Omental fat pad (tissue), 4 donors: ENCODE results near the gene IFT43. TPM values are rescaled to one million over a fixed set of nuclear protein-coding genes. Genes with fewer than 3 reads are reported as not detected.

ENCODE experiments used
- ATAC-seq: fragments of 150-250 bp; one replicate; pipeline ENCODE4 v1.9.1; 2016; ENCODE audit warnings: mild to moderate bottlenecking, moderate library complexity; ENCODE audit not compliant: low FRiP score
- DNase-seq: peaks from one replicate; pipeline ENCODE4 v3.0.0-alpha.2; 2019; ENCODE audit warnings: low spot score
- total RNA-seq, 4 donors: library from RNA; depleted of rRNA; stranded (reverse); fragments of >200 nt; gene quantifications; one replicate each; pipeline ENCODE4 v1.1.0, GENCODE V29; 2016
- TF ChIP-seq, protein P1 (sequence below), 3 donors: fragments of 450-650 bp; IDR thresholded peaks; one replicate each; pipeline ENCODE4 v1.5.1; 2016 to 2017; ENCODE audit warnings: antibody characterized with exemption in 3 of 3, mild to moderate bottlenecking in 3 of 3, moderate library complexity in 2 of 3

The IFT43 gene
- total RNA-seq, 4 donors from 2014 or later, result 28.7 to 38.8 (median 32.4) TPM

- no peak for ATAC-seq
- no peak for DNase-seq
- TF ChIP-seq, protein P1, sequence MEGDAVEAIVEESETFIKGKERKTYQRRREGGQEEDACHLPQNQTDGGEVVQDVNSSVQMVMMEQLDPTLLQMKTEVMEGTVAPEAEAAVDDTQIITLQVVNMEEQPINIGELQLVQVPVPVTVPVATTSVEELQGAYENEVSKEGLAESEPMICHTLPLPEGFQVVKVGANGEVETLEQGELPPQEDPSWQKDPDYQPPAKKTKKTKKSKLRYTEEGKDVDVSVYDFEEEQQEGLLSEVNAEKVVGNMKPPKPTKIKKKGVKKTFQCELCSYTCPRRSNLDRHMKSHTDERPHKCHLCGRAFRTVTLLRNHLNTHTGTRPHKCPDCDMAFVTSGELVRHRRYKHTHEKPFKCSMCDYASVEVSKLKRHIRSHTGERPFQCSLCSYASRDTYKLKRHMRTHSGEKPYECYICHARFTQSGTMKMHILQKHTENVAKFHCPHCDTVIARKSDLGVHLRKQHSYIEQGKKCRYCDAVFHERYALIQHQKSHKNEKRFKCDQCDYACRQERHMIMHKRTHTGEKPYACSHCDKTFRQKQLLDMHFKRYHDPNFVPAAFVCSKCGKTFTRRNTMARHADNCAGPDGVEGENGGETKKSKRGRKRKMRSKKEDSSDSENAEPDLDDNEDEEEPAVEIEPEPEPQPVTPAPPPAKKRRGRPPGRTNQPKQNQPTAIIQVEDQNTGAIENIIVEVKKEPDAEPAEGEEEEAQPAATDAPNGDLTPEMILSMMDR (IDR thresholded peaks at IDR 0.05), result no peak
Measured at GRCh38 chr14:76065519-76065918, 80.0 kb downstream of the IFT43 start.

GRCh38 chr14:76067536-76067935, 82.0 kb downstream of the IFT43 start:
- DNase-seq (no peak), ATAC-seq (no peak)
- TF ChIP-seq, protein P1 (IDR thresholded peaks at IDR 0.05), result no peak

DNA sequence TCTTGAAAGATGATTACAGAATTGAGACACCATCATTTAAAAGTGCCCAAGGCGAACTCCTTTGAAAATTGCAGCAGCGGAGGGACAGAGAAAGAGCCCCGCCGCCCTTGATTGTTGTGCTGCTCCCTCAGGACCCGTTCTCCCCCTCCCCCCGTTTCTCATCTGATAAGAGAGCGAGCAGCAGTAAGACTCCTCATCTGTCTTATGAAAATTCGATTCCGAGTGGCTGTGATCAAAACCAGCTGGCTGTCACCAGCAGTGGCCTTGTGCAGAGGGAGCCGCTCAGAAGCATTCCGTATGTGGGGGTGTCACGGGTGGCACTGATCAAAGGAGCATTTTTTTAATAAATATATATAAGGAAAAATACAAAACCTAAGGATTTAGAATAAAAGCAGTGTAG, 88.2 kb downstream of the IFT43 start:
- no peak for DNase-seq
- ATAC-seq, result no peak
- TF ChIP-seq, protein P1 (IDR thresholded peaks at IDR 0.05), result no peak

DNA sequence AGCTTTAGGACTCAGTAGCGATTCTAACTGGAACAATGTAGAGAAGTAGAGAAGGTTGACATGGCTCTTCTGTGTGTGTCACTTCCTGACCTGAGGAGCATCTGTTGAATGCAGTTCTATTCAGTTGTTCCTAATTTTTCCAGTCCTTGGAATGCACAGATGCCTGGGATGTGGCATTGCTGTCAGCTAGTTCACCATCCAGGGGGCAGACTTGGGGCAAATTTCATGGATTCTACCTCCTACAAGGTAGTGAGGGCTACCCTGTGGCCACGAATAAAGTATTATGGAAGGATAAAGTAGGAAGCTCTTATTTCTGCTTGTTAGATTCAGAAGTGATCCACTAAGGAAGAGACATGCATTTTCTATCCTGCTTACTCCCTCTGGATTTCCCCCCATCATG, 91.8 kb downstream of the IFT43 start:
- TF ChIP-seq, protein P1 (IDR thresholded peaks at IDR 0.05), result no peak
- ATAC-seq, result no peak
- no peak for DNase-seq

- ATAC-seq (no peak), DNase-seq (no peak)
- TF ChIP-seq, protein P1 (IDR thresholded peaks at IDR 0.05), result no peak
Measured at GRCh38 chr14:76078501-76078900, 92.9 kb downstream of the IFT43 start.

DNA sequence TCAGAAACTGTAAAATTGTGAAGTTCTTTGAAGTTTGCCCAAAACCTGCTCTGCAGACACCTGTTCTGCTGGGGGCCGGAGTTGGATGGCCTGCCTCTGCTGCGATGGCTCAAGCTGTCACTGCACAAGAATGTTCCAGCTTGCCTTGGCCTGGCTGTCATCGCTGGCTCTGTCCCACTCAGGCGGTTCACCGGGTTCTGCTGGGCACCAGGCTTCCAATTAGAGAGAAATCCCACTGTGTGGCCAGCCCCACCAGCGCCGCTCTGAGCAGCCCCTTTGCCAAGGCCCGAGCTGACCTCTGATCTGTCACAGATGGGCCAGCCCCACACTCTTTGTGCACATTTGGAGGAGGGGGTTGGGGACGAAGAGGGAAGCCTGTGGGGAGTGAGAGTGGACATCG, 94.5 kb downstream of the IFT43 start:
- TF ChIP-seq, protein P1 (IDR thresholded peaks at IDR 0.05), result no peak
- no peak for ATAC-seq

GRCh38 chr14:76080471-76080870, 94.9 kb downstream of the IFT43 start:
- TF ChIP-seq, protein P1 (IDR thresholded peaks at IDR 0.05), result no peak
- DNase-seq, result no peak
- no peak for ATAC-seq

More for the DNA sequence above, 94.5 kb downstream of the IFT43 start:
- DNase-seq, result no peak
